ENCODE results near the gene IL12B. TPM values are rescaled to one million over a fixed set of nuclear protein-coding genes. Genes with fewer than 3 reads are reported as not detected.

Gene IL12B
- total RNA-seq, 2 experiments from 2014 or later: not detected

DNA sequence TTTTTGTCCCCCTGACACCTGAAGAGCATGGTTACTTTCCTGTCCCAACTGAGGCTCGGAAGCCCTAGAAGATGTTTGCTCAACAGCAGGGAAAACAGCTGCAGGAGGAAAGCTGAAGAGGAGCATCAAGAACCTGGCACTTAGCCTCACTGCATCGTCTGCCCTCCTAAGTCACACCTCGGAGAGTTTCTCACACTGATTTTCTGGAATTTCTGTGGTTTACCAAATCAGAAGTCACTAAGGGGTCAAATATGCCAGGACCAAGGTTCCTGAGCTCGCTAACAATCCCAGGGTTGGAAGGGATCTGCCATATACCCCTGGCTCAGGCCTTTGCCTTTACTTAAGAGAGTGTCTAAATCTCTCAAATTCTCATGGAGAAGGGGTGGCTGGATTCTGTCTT, 5.3 kb downstream of the IL12B start:
- Mint-ChIP-seq H3K9me3 (no peaks in the 10 kb centered on the region), H3K27ac (no peak overlapping the region), H3K27me3 (peaks cover 8% of the 10 kb centered on the region), H3K36me3 (ENCODE audit: low read depth) (no peaks in the 10 kb centered on the region), H3K4me1 (ENCODE audit: low read depth) (no peaks in the 10 kb centered on the region), H3K4me3 (no peak overlapping the region)
- Histone ChIP-seq H3K4me3 (ENCODE audit: low read length) (no peak overlapping the region), H3K27ac (ENCODE audit: low read depth in 1 of 2, low read length in 2 of 2) (no peak overlapping the region), H3K36me3 (ENCODE audit: insufficient read depth, low read length) (no peaks in the 10 kb centered on the region), H3K9me3 (ENCODE audit: control insufficient read depth in 1 of 2, insufficient read depth in 1 of 2, low read length in 2 of 2) (no peaks in the 10 kb centered on the region), H3K4me1 (ENCODE audit: insufficient read depth, low read length) (no peaks in the 10 kb centered on the region), H3K27me3 (ENCODE audit: control insufficient read depth in 1 of 2, insufficient read depth in 2 of 2, low read length in 2 of 2) (peaks cover 0 to 4% of the 10 kb centered on the region in 2 experiments)
- DNase-seq: no peak
- ATAC-seq (ENCODE audit: poor library complexity): no peak
- no peak for TF ChIP-seq CTCF (IDR thresholded peaks at IDR 0.05)
- intact Hi-C loops (cut with DNase I, micrococcal nuclease): no loop called here
- ChIA-PET POLR2A (interaction anchor here (0.6 kb wide), 1 partner anchor 12 kb away, joined by 3 read pairs; no protein-coding TSS in a partner anchor), CTCF (interaction anchor here (0.8 kb wide), 1 partner anchor 60 kb away, joined by 3 read pairs; no protein-coding TSS in a partner anchor)

- H3K4me3 ChIP-seq (ENCODE audit: low read length): no peak overlapping the region
- CTCF ChIA-PET: interaction anchor here (0.8 kb wide), 1 partner anchor 61 kb away, joined by 3 read pairs; no protein-coding TSS in a partner anchor
These were observed 6.1 kb downstream of the IL12B start for GRCh38 chr5:159324102-159324755.

GRCh38 chr5:159322180-159322579, 8.1 kb downstream of the IL12B start:
- Mint-ChIP-seq H3K4me3 (no peak overlapping the region), H3K27ac (no peak overlapping the region), H3K9me3 (no peaks in the 10 kb centered on the region), H3K27me3 (peaks cover 8% of the 10 kb centered on the region), H3K4me1 (ENCODE audit: low read depth) (no peaks in the 10 kb centered on the region), H3K36me3 (ENCODE audit: low read depth) (no peaks in the 10 kb centered on the region)
- H3K4me3 ChIP-seq (ENCODE audit: low read length): no peak overlapping the region
- ChIA-PET CTCF (no interaction called here), POLR2A (no interaction called here)
- H3K27me3 ChIP-seq (ENCODE audit: control insufficient read depth in 1 of 2, insufficient read depth in 2 of 2, low read length in 2 of 2): peaks cover 0 to under 1% of the 10 kb centered on the region in 2 experiments
- TF ChIP-seq CTCF (IDR thresholded peaks at IDR 0.05): no peak
- no peak overlapping the region for H3K27ac ChIP-seq (ENCODE audit: low read depth in 1 of 2, low read length in 2 of 2)
- H3K9me3 ChIP-seq (ENCODE audit: control insufficient read depth in 1 of 2, insufficient read depth in 1 of 2, low read length in 2 of 2): no peaks in the 10 kb centered on the region
- no peaks in the 10 kb centered on the region for H3K4me1 ChIP-seq (ENCODE audit: insufficient read depth, low read length)
- H3K36me3 ChIP-seq (ENCODE audit: insufficient read depth, low read length): no peaks in the 10 kb centered on the region
- no peak for ATAC-seq (ENCODE audit: poor library complexity)
- no peak for DNase-seq
- intact Hi-C loops (cut with DNase I, micrococcal nuclease): no loop called here

More at GRCh38 chr5:159324102-159324755, 6.1 kb downstream of the IL12B start:
- intact Hi-C loops (cut with DNase I, micrococcal nuclease): no loop called here
- DNase-seq (no peak), ATAC-seq (ENCODE audit: poor library complexity) (no peak)
- H3K4me1 Mint-ChIP-seq (ENCODE audit: low read depth): no peaks in the 10 kb centered on the region
- H3K27ac ChIP-seq (ENCODE audit: low read depth in 1 of 2, low read length in 2 of 2): no peak overlapping the region
- H3K27me3 Mint-ChIP-seq: peaks cover 8% of the 10 kb centered on the region
- no peaks in the 10 kb centered on the region for H3K9me3 ChIP-seq (ENCODE audit: control insufficient read depth in 1 of 2, insufficient read depth in 1 of 2, low read length in 2 of 2)
- no peaks in the 10 kb centered on the region for H3K36me3 ChIP-seq (ENCODE audit: insufficient read depth, low read length)
- peaks cover 0 to 4% of the 10 kb centered on the region in 2 experiments for H3K27me3 ChIP-seq (ENCODE audit: control insufficient read depth in 1 of 2, insufficient read depth in 2 of 2, low read length in 2 of 2)
- no peaks in the 10 kb centered on the region for H3K36me3 Mint-ChIP-seq (ENCODE audit: low read depth)
- H3K9me3 Mint-ChIP-seq: no peaks in the 10 kb centered on the region
- no peak for TF ChIP-seq CTCF (IDR thresholded peaks at IDR 0.05)
- H3K27ac Mint-ChIP-seq: no peak overlapping the region
- H3K4me3 Mint-ChIP-seq: no peak overlapping the region
- POLR2A ChIA-PET: interaction anchor here (0.6 kb wide), 1 partner anchor 13 kb away, joined by 3 read pairs; no protein-coding TSS in a partner anchor
- no peaks in the 10 kb centered on the region for H3K4me1 ChIP-seq (ENCODE audit: insufficient read depth, low read length)
